Neuron (in vitro differentiated cells): ENCODE data around the gene TNRC18.
"Not testable (repeated sequence)": the region's sequence is repeated elsewhere in the genome, so short reads cannot be mapped to it uniquely, and the experiment has no call there.

Source experiments
- H2AFZ ChIP-seq: one replicate; pipeline ENCODE4 v1.6.1; 2013; ENCODE audit warnings: low read depth, mild to moderate bottlenecking, inconsistent platforms, low read length, moderate library complexity
- H3K27me3 ChIP-seq: one replicate; pipeline ENCODE4 v1.6.1; 2013; ENCODE audit warnings: low read length; ENCODE audit not compliant: insufficient read depth
- H3K36me3 ChIP-seq: one replicate; pipeline ENCODE4 v1.6.1; 2013; ENCODE audit warnings: low read length; ENCODE audit not compliant: insufficient read depth
- H3K4me1 ChIP-seq: one replicate; pipeline ENCODE4 v1.6.1; 2013; ENCODE audit warnings: low read length; ENCODE audit not compliant: insufficient read depth
- H3K4me3 ChIP-seq: 2 replicates; pipeline ENCODE4 v1.5.1; 2013; ENCODE audit warnings: mild to moderate bottlenecking, low read length, moderate library complexity
- H3K9me3 ChIP-seq: one replicate; pipeline ENCODE4 v1.6.1; 2013; ENCODE audit warnings: low read length

Gene TNRC18

GRCh38 chr7:5423306-5423975, at the start of gene TNRC18:
TSS of gene TNRC18 (minus strand) at chr7:5423834. CDS start at chr7:5421246, 2,588 bp downstream.
- Histone ChIP-seq H3K27me3 (no peaks in the 10 kb centered on the region), H3K4me1 (peaks cover 18% of the 10 kb centered on the region), H3K4me3 (peak within 1 kb of the TSS; percentile 98)

GRCh38 chr7:5472432-5473315, 49.0 kb upstream of the TNRC18 start:
- no peaks in the 10 kb centered on the region for H3K36me3 ChIP-seq
- H2AFZ ChIP-seq, result no peak overlapping the region
- H3K27me3 ChIP-seq, result no peaks in the 10 kb centered on the region
- H3K4me3 ChIP-seq, result no peak overlapping the region
- H3K4me1 ChIP-seq, result peaks cover under 1% of the 10 kb centered on the region
- H3K9me3 ChIP-seq, result no peaks in the 10 kb centered on the region

More at GRCh38 chr7:5423306-5423975, at the start of gene TNRC18:
- H3K9me3 ChIP-seq, result no peaks in the 10 kb centered on the region
- H3K36me3 ChIP-seq, result peaks cover 9% of the 10 kb centered on the region
- H2AFZ ChIP-seq, result peak within 1 kb of the TSS; percentile 15

- not testable (repeated sequence) for H3K9me3 ChIP-seq, H3K4me3 ChIP-seq, H2AFZ ChIP-seq, H3K27me3 ChIP-seq, H3K36me3 ChIP-seq, H3K4me1 ChIP-seq
Observed at GRCh38 chr7:5471623-5472022, 48.0 kb upstream of the TNRC18 start.

GRCh38 chr7:5470816-5471215, 47.2 kb upstream of the TNRC18 start:
- no peaks in the 10 kb centered on the region for H3K4me1 ChIP-seq

GRCh38 chr7:5470167-5470532, 46.5 kb upstream of the TNRC18 start:
- Histone ChIP-seq H3K4me1 (no peaks in the 10 kb centered on the region), H2AFZ (no peak overlapping the region), H3K4me3 (no peak overlapping the region), H3K9me3 (no peaks in the 10 kb centered on the region), H3K27me3 (no peaks in the 10 kb centered on the region), H3K36me3 (no peaks in the 10 kb centered on the region)

More at GRCh38 chr7:5470816-5471215, 47.2 kb upstream of the TNRC18 start:
- Histone ChIP-seq H3K4me3 (no peak overlapping the region), H2AFZ (no peak overlapping the region), H3K36me3 (no peaks in the 10 kb centered on the region), H3K27me3 (no peaks in the 10 kb centered on the region), H3K9me3 (no peaks in the 10 kb centered on the region)

GRCh38 chr7:5469375-5470166, 45.9 kb upstream of the TNRC18 start:
- no peaks in the 10 kb centered on the region for H3K9me3 ChIP-seq
- H3K27me3 ChIP-seq, result no peaks in the 10 kb centered on the region
- H3K36me3 ChIP-seq, result no peaks in the 10 kb centered on the region
- no peak overlapping the region for H3K4me3 ChIP-seq
- H3K4me1 ChIP-seq, result no peaks in the 10 kb centered on the region
- H2AFZ ChIP-seq, result no peak overlapping the region

GRCh38 chr7:5467645-5468044, 44.0 kb upstream of the TNRC18 start:
- no peak overlapping the region for H3K4me3 ChIP-seq
- H2AFZ ChIP-seq, result no peak overlapping the region
- no peaks in the 10 kb centered on the region for H3K27me3 ChIP-seq

GRCh38 chr7:5466551-5466950, 42.9 kb upstream of the TNRC18 start:
- Histone ChIP-seq H3K4me1 (no peaks in the 10 kb centered on the region), H3K27me3 (no peaks in the 10 kb centered on the region), H2AFZ (no peak overlapping the region), H3K4me3 (no peak overlapping the region), H3K9me3 (no peaks in the 10 kb centered on the region), H3K36me3 (no peaks in the 10 kb centered on the region)

More at GRCh38 chr7:5467645-5468044, 44.0 kb upstream of the TNRC18 start:
- no peaks in the 10 kb centered on the region for H3K9me3 ChIP-seq
- H3K36me3 ChIP-seq, result no peaks in the 10 kb centered on the region
- H3K4me1 ChIP-seq, result no peaks in the 10 kb centered on the region

- Histone ChIP-seq H2AFZ (no peak overlapping the region), H3K4me3 (no peak overlapping the region), H3K27me3 (no peaks in the 10 kb centered on the region), H3K36me3 (no peaks in the 10 kb centered on the region), H3K4me1 (peaks cover under 1% of the 10 kb centered on the region), H3K9me3 (no peaks in the 10 kb centered on the region)
Observed at GRCh38 chr7:5463031-5463430, 39.4 kb upstream of the TNRC18 start.

GRCh38 chr7:5462216-5462615, 38.6 kb upstream of the TNRC18 start:
- no peak overlapping the region for H2AFZ ChIP-seq
- H3K36me3 ChIP-seq, result no peaks in the 10 kb centered on the region
- no peaks in the 10 kb centered on the region for H3K27me3 ChIP-seq
- H3K9me3 ChIP-seq, result no peaks in the 10 kb centered on the region
- H3K4me1 ChIP-seq, result peaks cover 2% of the 10 kb centered on the region
- H3K4me3 ChIP-seq, result no peak overlapping the region

- H3K4me3 ChIP-seq, result no peak overlapping the region
- no peaks in the 10 kb centered on the region for H3K27me3 ChIP-seq
- peaks cover 2% of the 10 kb centered on the region for H3K4me1 ChIP-seq
- H3K36me3 ChIP-seq, result no peaks in the 10 kb centered on the region
- no peak overlapping the region for H2AFZ ChIP-seq
- no peaks in the 10 kb centered on the region for H3K9me3 ChIP-seq
Observed at GRCh38 chr7:5458921-5459480, 35.4 kb upstream of the TNRC18 start.

- no peaks in the 10 kb centered on the region for H3K27me3 ChIP-seq
- no peak overlapping the region for H3K4me3 ChIP-seq
- H3K4me1 ChIP-seq, result peaks cover 11% of the 10 kb centered on the region
- no peak overlapping the region for H2AFZ ChIP-seq
- H3K36me3 ChIP-seq, result no peaks in the 10 kb centered on the region
- no peaks in the 10 kb centered on the region for H3K9me3 ChIP-seq
Observed at GRCh38 chr7:5457245-5457735, 33.7 kb upstream of the TNRC18 start.
